ENCODE measurements around the gene SMCO1. TPM values are rescaled to one million over a fixed set of nuclear protein-coding genes. Genes with fewer than 3 reads are reported as not detected.

The SMCO1 gene
- total and polyA plus RNA-seq, 2 donors (not counting 3 experiments of a cell fraction or from before 2014, with no cell fraction given) = not detected

DNA sequence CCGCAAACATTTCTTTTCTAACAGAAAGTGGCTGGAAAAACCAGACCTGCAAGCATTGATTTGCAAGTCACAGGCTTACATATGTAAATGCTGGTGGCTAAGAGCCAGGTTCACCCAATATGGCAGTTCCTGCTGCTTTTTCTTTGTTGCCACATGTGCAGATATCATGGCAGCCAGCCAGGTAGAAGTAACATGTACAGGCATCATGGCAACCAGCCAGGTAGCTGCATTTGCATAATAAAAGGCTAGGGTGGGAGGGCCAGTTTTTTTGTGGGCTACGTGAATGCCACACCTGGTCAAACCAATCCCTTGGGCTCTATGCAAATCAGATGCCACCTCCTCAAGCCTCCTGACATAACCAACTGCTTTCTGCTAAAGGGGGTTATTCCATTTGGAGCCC lies 2.8 kb upstream of the SMCO1 start:
- ChIA-PET POLR2A (no interaction called here), CTCF (interaction anchor here (1.4 to 1.5 kb wide), 2 partner anchors 11 to 445 kb away, joined by 3 to 5 read pairs; no protein-coding TSS in a partner anchor)
- H3K4me2 ChIP-seq (ENCODE audit: insufficient read depth, low read length) = no peak overlapping the region
- TF ChIP-seq, protein P1, sequence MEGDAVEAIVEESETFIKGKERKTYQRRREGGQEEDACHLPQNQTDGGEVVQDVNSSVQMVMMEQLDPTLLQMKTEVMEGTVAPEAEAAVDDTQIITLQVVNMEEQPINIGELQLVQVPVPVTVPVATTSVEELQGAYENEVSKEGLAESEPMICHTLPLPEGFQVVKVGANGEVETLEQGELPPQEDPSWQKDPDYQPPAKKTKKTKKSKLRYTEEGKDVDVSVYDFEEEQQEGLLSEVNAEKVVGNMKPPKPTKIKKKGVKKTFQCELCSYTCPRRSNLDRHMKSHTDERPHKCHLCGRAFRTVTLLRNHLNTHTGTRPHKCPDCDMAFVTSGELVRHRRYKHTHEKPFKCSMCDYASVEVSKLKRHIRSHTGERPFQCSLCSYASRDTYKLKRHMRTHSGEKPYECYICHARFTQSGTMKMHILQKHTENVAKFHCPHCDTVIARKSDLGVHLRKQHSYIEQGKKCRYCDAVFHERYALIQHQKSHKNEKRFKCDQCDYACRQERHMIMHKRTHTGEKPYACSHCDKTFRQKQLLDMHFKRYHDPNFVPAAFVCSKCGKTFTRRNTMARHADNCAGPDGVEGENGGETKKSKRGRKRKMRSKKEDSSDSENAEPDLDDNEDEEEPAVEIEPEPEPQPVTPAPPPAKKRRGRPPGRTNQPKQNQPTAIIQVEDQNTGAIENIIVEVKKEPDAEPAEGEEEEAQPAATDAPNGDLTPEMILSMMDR (IDR thresholded peaks at IDR 0.05; ENCODE audit: extremely low read depth in 1 of 2, insufficient read depth in 1 of 2, low read depth in 1 of 2, low read length in 2 of 2) = no peak
- TF ChIP-seq, protein P2, sequence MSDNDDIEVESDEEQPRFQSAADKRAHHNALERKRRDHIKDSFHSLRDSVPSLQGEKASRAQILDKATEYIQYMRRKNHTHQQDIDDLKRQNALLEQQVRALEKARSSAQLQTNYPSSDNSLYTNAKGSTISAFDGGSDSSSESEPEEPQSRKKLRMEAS (IDR thresholded peaks at IDR 0.05; ENCODE audit: insufficient read depth, insufficient read length) = no peak
- no peak for TF ChIP-seq GATA2 (IDR thresholded peaks at IDR 0.05; ENCODE audit: insufficient read depth, insufficient read length, low read depth, low read length)
- no peak for TF ChIP-seq EZH2 (IDR thresholded peaks at IDR 0.05; ENCODE audit: borderline replicate concordance, low read depth, low read length, severe bottlenecking)
- TF ChIP-seq JUN (IDR thresholded peaks at IDR 0.05; ENCODE audit: borderline replicate concordance, insufficient read depth, insufficient read length, low read depth) = no peak
- TF ChIP-seq FOS (IDR thresholded peaks at IDR 0.05; ENCODE audit: borderline replicate concordance, insufficient read depth, low read length) = no peak
- no peak for TF ChIP-seq POLR2AphosphoS5 (IDR thresholded peaks at IDR 0.05; ENCODE audit: insufficient read depth, low read depth, low read length)
- no peak for TF ChIP-seq MYC (IDR thresholded peaks at IDR 0.05; ENCODE audit: low read depth, low read length)
- no peak for TF ChIP-seq POLR2A (IDR thresholded peaks at IDR 0.05; ENCODE audit: low read depth, low read length)
- H2AFZ ChIP-seq (ENCODE audit: low read depth, low read length) = no peak overlapping the region
- H3K9ac ChIP-seq (replicated peaks; ENCODE audit: extremely low read depth, insufficient read depth, low read length) = no peak overlapping the region
- H3K79me2 ChIP-seq (ENCODE audit: control insufficient read depth, insufficient read depth, low read length) = no peaks in the 10 kb centered on the region
- H3K9me1 ChIP-seq (replicated peaks; ENCODE audit: control insufficient read depth, extremely low read depth, insufficient read depth, low read length) = no peaks in the 10 kb centered on the region
- H3K9me3 ChIP-seq (replicated peaks; ENCODE audit: control insufficient read depth, insufficient read depth, low read length) = no peaks in the 10 kb centered on the region
- no TSS peak for BruUV-seq (replicated peaks)
- no peak overlapping the region for H3K4me3 ChIP-seq (replicated peaks in 1 of 3; ENCODE audit: insufficient read depth in 1 of 3, low read depth in 1 of 3, low read length in 3 of 3)
- no peaks in the 10 kb centered on the region for H3K27me3 ChIP-seq (ENCODE audit: control insufficient read depth in 2 of 2, insufficient read depth in 2 of 2, low read length in 2 of 2)
- no peaks in the 10 kb centered on the region for H3K36me3 ChIP-seq (ENCODE audit: control insufficient read depth in 2 of 2, extremely low read depth in 1 of 2, insufficient read depth in 2 of 2, low read length in 2 of 2)
- FAIRE-seq = no peak
- dilution Hi-C loops (cut with MboI; ENCODE audit: extremely low pct_ligation_motif_present, low sequenced_read_pairs) = no loop called here
- no peaks in the 10 kb centered on the region for H3K4me1 ChIP-seq (ENCODE audit: control insufficient read depth, extremely low read depth, insufficient read depth, low read length)
- no peak overlapping the region for H3K27ac ChIP-seq (ENCODE audit: insufficient read depth, low read depth, low read length)
- no peaks in the 10 kb centered on the region for H4K20me1 ChIP-seq (replicated peaks; ENCODE audit: control insufficient read depth, extremely low read depth, insufficient read depth, low read length)
- intact Hi-C loops (cut with micrococcal nuclease) = loop anchor here (5.0 kb wide), 1 partner anchor 321 kb away; no protein-coding TSS in a partner anchor
- DNase-seq (ENCODE audit: low read depth, low spot score) = no peak

All from endothelial cell of umbilical vein (primary cell).